Ishikawa (cell line): ENCODE measurements around the gene HGS.

ENCODE experiments used
- CREB1 ChIP-seq: IDR thresholded peaks from 2 replicates; pipeline ENCODE4 v1.6.1; 2012; ENCODE audit warnings: low read depth
- EGR1 ChIP-seq: IDR thresholded peaks from 2 replicates; pipeline ENCODE4 v1.6.1; 2012
- EP300 ChIP-seq: IDR thresholded peaks from 2 replicates; pipeline ENCODE4 v1.6.1; 2012; ENCODE audit warnings: borderline replicate concordance
- MAX ChIP-seq: IDR thresholded peaks from 2 replicates; pipeline ENCODE4 v1.6.1; 2012
- RAD21 ChIP-seq: IDR thresholded peaks from 2 replicates; pipeline ENCODE4 v1.6.1; 2012; ENCODE audit warnings: low read depth
- TAF1 ChIP-seq: IDR thresholded peaks from 2 replicates; pipeline ENCODE4 v1.6.1; 2012; ENCODE audit warnings: low read depth, mild to moderate bottlenecking
- TCF12 ChIP-seq: IDR thresholded peaks from 2 replicates; pipeline ENCODE4 v1.6.1; 2012; ENCODE audit warnings: low read depth
- TEAD4 ChIP-seq: IDR thresholded peaks from 2 replicates; pipeline ENCODE4 v1.6.1; 2012
- USF1 ChIP-seq: IDR thresholded peaks from 2 replicates; pipeline ENCODE4 v1.6.1; 2012
- YY1 ChIP-seq: IDR thresholded peaks from 2 replicates; pipeline ENCODE4 v1.6.1; 2012; ENCODE audit warnings: low read depth
- TF ChIP-seq, protein P1 (sequence below): IDR thresholded peaks from 2 replicates; pipeline ENCODE4 v1.6.1; 2012; ENCODE audit warnings: low read depth, mild to moderate bottlenecking

DNA sequence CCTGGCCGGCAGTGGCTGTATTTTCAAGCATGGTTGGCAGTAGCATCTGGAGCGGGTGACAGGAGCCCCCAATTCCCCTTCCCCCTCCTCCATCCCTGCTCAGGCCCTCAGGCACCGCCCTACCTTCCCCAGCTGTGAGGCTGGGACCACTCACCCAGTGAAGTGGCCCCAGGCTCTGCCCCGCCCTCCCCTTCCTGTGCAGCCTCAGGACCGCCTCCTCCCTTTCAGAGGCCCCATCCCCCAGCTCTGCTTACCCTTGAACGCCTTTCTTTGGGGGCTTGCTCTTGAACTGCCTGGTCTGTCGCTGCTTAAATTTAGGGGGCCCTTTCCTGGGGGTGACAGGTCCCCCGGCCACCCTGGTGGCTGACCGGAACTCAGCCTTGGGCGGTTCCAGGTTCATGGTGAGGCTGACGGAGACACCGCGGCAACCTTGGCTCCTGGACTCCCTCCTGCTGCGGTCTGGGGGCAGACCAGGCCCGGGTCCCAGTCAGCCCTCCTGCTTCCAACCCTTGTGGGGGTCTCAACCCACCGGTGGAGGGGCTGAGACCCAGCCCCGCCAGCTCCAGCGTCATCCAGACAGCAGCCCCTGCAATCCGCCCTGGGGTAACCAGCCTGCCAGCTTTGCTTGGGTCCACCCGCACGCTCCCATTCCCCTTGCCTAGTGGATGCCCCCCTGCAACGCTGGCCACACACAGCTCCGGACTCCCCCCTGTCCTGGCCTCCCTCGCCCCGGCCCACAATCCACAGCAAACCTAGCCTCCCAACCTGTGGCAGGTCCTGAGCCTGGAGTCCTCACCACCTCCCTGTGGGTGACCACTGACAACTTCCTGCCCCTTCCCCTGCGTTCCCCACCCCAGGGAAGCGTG lies 30.7 kb upstream of the HGS start:
- TF ChIP-seq EP300 = no peak
- TF ChIP-seq, protein P1, sequence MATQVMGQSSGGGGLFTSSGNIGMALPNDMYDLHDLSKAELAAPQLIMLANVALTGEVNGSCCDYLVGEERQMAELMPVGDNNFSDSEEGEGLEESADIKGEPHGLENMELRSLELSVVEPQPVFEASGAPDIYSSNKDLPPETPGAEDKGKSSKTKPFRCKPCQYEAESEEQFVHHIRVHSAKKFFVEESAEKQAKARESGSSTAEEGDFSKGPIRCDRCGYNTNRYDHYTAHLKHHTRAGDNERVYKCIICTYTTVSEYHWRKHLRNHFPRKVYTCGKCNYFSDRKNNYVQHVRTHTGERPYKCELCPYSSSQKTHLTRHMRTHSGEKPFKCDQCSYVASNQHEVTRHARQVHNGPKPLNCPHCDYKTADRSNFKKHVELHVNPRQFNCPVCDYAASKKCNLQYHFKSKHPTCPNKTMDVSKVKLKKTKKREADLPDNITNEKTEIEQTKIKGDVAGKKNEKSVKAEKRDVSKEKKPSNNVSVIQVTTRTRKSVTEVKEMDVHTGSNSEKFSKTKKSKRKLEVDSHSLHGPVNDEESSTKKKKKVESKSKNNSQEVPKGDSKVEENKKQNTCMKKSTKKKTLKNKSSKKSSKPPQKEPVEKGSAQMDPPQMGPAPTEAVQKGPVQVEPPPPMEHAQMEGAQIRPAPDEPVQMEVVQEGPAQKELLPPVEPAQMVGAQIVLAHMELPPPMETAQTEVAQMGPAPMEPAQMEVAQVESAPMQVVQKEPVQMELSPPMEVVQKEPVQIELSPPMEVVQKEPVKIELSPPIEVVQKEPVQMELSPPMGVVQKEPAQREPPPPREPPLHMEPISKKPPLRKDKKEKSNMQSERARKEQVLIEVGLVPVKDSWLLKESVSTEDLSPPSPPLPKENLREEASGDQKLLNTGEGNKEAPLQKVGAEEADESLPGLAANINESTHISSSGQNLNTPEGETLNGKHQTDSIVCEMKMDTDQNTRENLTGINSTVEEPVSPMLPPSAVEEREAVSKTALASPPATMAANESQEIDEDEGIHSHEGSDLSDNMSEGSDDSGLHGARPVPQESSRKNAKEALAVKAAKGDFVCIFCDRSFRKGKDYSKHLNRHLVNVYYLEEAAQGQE = no peak
- no peak for TF ChIP-seq EGR1
- TF ChIP-seq RAD21 = no peak
- no peak for TF ChIP-seq TEAD4
- no peak for TF ChIP-seq USF1
- no peak for TF ChIP-seq TCF12
- TF ChIP-seq CREB1 = no peak
- TF ChIP-seq TAF1 = no peak
- no peak for TF ChIP-seq YY1
- no peak for TF ChIP-seq MAX
